ENCODE results near the gene PDRG1.

PDRG1 gene

GRCh38 chr20:31990641-31991338 is 38.9 kb upstream of the PDRG1 start:
- Histone ChIP-seq H3K36me3 (ENCODE audit: control insufficient read depth, insufficient read depth, low read length) (no peaks in the 10 kb centered on the region), H3K27ac (ENCODE audit: low read depth, low read length) (no peak overlapping the region), H4K5ac (ENCODE audit: low read length) (no peak overlapping the region), H3K18ac (ENCODE audit: low read length) (no peak overlapping the region), H2BK120ac (ENCODE audit: low read depth, low read length) (no peak overlapping the region), H3K4me3 (ENCODE audit: low read length) (no peak overlapping the region), H3K4ac (ENCODE audit: low read depth, low read length) (no peak overlapping the region), H3K23ac (ENCODE audit: low read length) (no peak overlapping the region), H3K56ac (ENCODE audit: low read length) (no peak overlapping the region), H3K27me3 (ENCODE audit: insufficient read depth, low read length, poor library complexity) (peaks cover 13% of the 10 kb centered on the region), H2BK5ac (ENCODE audit: low read length) (no peak overlapping the region), H2BK15ac (replicated peaks; ENCODE audit: low read depth) (no peak overlapping the region), H3K4me1 (ENCODE audit: control insufficient read depth, low read depth, low read length) (no peaks in the 10 kb centered on the region), H3K4me2 (ENCODE audit: low read length) (no peak overlapping the region), H3K9ac (ENCODE audit: low read length) (no peak overlapping the region), H3K79me2 (ENCODE audit: control insufficient read depth, insufficient read depth, low read length) (no peaks in the 10 kb centered on the region), H4K8ac (ENCODE audit: low read depth, low read length) (no peak overlapping the region), H3K79me1 (ENCODE audit: low read length) (no peaks in the 10 kb centered on the region), H2AK5ac (ENCODE audit: low read length) (no peak overlapping the region)
- no peak for DNase-seq
- WGBS (ENCODE audit: extremely low coverage, insufficient coverage, low lambda C conversion rate), result no CpG with 5 or more reads among the region's 6 CpGs

- no peaks in the 10 kb centered on the region for H3K79me2 ChIP-seq (ENCODE audit: control insufficient read depth, insufficient read depth, low read length)
- H3K23ac ChIP-seq (ENCODE audit: low read length), result no peak overlapping the region
- H3K4me2 ChIP-seq (ENCODE audit: low read length), result no peak overlapping the region
- H3K18ac ChIP-seq (ENCODE audit: low read length), result no peak overlapping the region
- no peak overlapping the region for H3K56ac ChIP-seq (ENCODE audit: low read length)
- H2BK120ac ChIP-seq (ENCODE audit: low read depth, low read length), result no peak overlapping the region
- no peak overlapping the region for H4K5ac ChIP-seq (ENCODE audit: low read length)
- no peaks in the 10 kb centered on the region for H3K36me3 ChIP-seq (ENCODE audit: control insufficient read depth, insufficient read depth, low read length)
- no CpG with 5 or more reads among the region's 8 CpGs for whole genome bisulfite sequencing (ENCODE audit: extremely low coverage, insufficient coverage, low lambda C conversion rate)
- H2BK15ac ChIP-seq (replicated peaks; ENCODE audit: low read depth), result no peak overlapping the region
- H3K9ac ChIP-seq (ENCODE audit: low read length), result no peak overlapping the region
- no peaks in the 10 kb centered on the region for H3K4me1 ChIP-seq (ENCODE audit: control insufficient read depth, low read depth, low read length)
- H3K4me3 ChIP-seq (ENCODE audit: low read length), result no peak overlapping the region
- no peak overlapping the region for H3K4ac ChIP-seq (ENCODE audit: low read depth, low read length)
- H3K27ac ChIP-seq (ENCODE audit: low read depth, low read length), result no peak overlapping the region
- no peaks in the 10 kb centered on the region for H3K79me1 ChIP-seq (ENCODE audit: low read length)
- no peak overlapping the region for H4K8ac ChIP-seq (ENCODE audit: low read depth, low read length)
- no peak for DNase-seq
- no peak overlapping the region for H2BK5ac ChIP-seq (ENCODE audit: low read length)
- peaks cover 2% of the 10 kb centered on the region for H3K27me3 ChIP-seq (ENCODE audit: insufficient read depth, low read length, poor library complexity)
- no peak overlapping the region for H2AK5ac ChIP-seq (ENCODE audit: low read length)
Observed at GRCh38 chr20:31989030-31989645, 37.3 kb upstream of the PDRG1 start.

GRCh38 chr20:31988430-31989015 is 36.7 kb upstream of the PDRG1 start:
- Histone ChIP-seq H2BK15ac (replicated peaks; ENCODE audit: low read depth) (no peak overlapping the region), H3K27ac (ENCODE audit: low read depth, low read length) (no peak overlapping the region), H4K8ac (ENCODE audit: low read depth, low read length) (no peak overlapping the region), H3K79me1 (ENCODE audit: low read length) (no peaks in the 10 kb centered on the region), H3K36me3 (ENCODE audit: control insufficient read depth, insufficient read depth, low read length) (no peaks in the 10 kb centered on the region), H2BK120ac (ENCODE audit: low read depth, low read length) (no peak overlapping the region), H3K79me2 (ENCODE audit: control insufficient read depth, insufficient read depth, low read length) (no peaks in the 10 kb centered on the region), H3K56ac (ENCODE audit: low read length) (no peak overlapping the region), H3K4me3 (ENCODE audit: low read length) (no peak overlapping the region), H3K27me3 (ENCODE audit: insufficient read depth, low read length, poor library complexity) (no peaks in the 10 kb centered on the region), H3K18ac (ENCODE audit: low read length) (no peak overlapping the region), H3K23ac (ENCODE audit: low read length) (no peak overlapping the region), H2BK5ac (ENCODE audit: low read length) (no peak overlapping the region), H3K9ac (ENCODE audit: low read length) (no peak overlapping the region), H3K4ac (ENCODE audit: low read depth, low read length) (no peak overlapping the region), H3K4me2 (ENCODE audit: low read length) (no peak overlapping the region), H2AK5ac (ENCODE audit: low read length) (no peak overlapping the region), H4K5ac (ENCODE audit: low read length) (no peak overlapping the region), H3K4me1 (ENCODE audit: control insufficient read depth, low read depth, low read length) (no peaks in the 10 kb centered on the region)
- no peak for DNase-seq
- no CpG with 5 or more reads among the region's 5 CpGs for WGBS (ENCODE audit: extremely low coverage, insufficient coverage, low lambda C conversion rate)

GRCh38 chr20:31987744-31988143 is 35.9 kb upstream of the PDRG1 start:
- no peaks in the 10 kb centered on the region for H3K27me3 ChIP-seq (ENCODE audit: insufficient read depth, low read length, poor library complexity)
- no peak overlapping the region for H3K4ac ChIP-seq (ENCODE audit: low read depth, low read length)
- no peak overlapping the region for H3K9ac ChIP-seq (ENCODE audit: low read length)
- H3K4me1 ChIP-seq (ENCODE audit: control insufficient read depth, low read depth, low read length), result no peaks in the 10 kb centered on the region
- H3K18ac ChIP-seq (ENCODE audit: low read length), result no peak overlapping the region
- no peak overlapping the region for H4K5ac ChIP-seq (ENCODE audit: low read length)
- no peaks in the 10 kb centered on the region for H3K79me1 ChIP-seq (ENCODE audit: low read length)
- H4K8ac ChIP-seq (ENCODE audit: low read depth, low read length), result no peak overlapping the region
- peak; percentile 50 for DNase-seq
- no peaks in the 10 kb centered on the region for H3K36me3 ChIP-seq (ENCODE audit: control insufficient read depth, insufficient read depth, low read length)
- no peaks in the 10 kb centered on the region for H3K79me2 ChIP-seq (ENCODE audit: control insufficient read depth, insufficient read depth, low read length)
- no peak overlapping the region for H3K4me2 ChIP-seq (ENCODE audit: low read length)
- no peak overlapping the region for H2BK15ac ChIP-seq (replicated peaks; ENCODE audit: low read depth)
- H3K4me3 ChIP-seq (ENCODE audit: low read length), result no peak overlapping the region
- no peak overlapping the region for H2BK120ac ChIP-seq (ENCODE audit: low read depth, low read length)
- no peak overlapping the region for H3K27ac ChIP-seq (ENCODE audit: low read depth, low read length)
- no peak overlapping the region for H3K23ac ChIP-seq (ENCODE audit: low read length)
- no peak overlapping the region for H2BK5ac ChIP-seq (ENCODE audit: low read length)
- H3K56ac ChIP-seq (ENCODE audit: low read length), result no peak overlapping the region
- H2AK5ac ChIP-seq (ENCODE audit: low read length), result no peak overlapping the region
- no CpG with 5 or more reads among the region's 1 CpG for WGBS (ENCODE audit: extremely low coverage, insufficient coverage, low lambda C conversion rate)

GRCh38 chr20:31984981-31985471 is 33.2 kb upstream of the PDRG1 start:
- Histone ChIP-seq H3K79me1 (ENCODE audit: low read length) (no peaks in the 10 kb centered on the region), H2BK15ac (replicated peaks; ENCODE audit: low read depth) (no peak overlapping the region), H2AK5ac (ENCODE audit: low read length) (no peak overlapping the region), H3K56ac (ENCODE audit: low read length) (no peak overlapping the region), H3K79me2 (ENCODE audit: control insufficient read depth, insufficient read depth, low read length) (no peaks in the 10 kb centered on the region), H3K18ac (ENCODE audit: low read length) (no peak overlapping the region), H3K27ac (ENCODE audit: low read depth, low read length) (no peak overlapping the region), H4K5ac (ENCODE audit: low read length) (no peak overlapping the region), H3K36me3 (ENCODE audit: control insufficient read depth, insufficient read depth, low read length) (no peaks in the 10 kb centered on the region), H3K27me3 (ENCODE audit: insufficient read depth, low read length, poor library complexity) (no peaks in the 10 kb centered on the region), H4K8ac (ENCODE audit: low read depth, low read length) (no peak overlapping the region), H3K23ac (ENCODE audit: low read length) (no peak overlapping the region), H3K4me1 (ENCODE audit: control insufficient read depth, low read depth, low read length) (no peaks in the 10 kb centered on the region), H3K4ac (ENCODE audit: low read depth, low read length) (no peak overlapping the region), H3K4me3 (ENCODE audit: low read length) (no peak overlapping the region), H2BK5ac (ENCODE audit: low read length) (no peak overlapping the region), H2BK120ac (ENCODE audit: low read depth, low read length) (no peak overlapping the region), H3K9ac (ENCODE audit: low read length) (no peak overlapping the region), H3K4me2 (ENCODE audit: low read length) (no peak overlapping the region)
- no peak for DNase-seq
- WGBS (ENCODE audit: extremely low coverage, insufficient coverage, low lambda C conversion rate), result no CpG with 5 or more reads among the region's 6 CpGs
